Fibroblast of lung (primary cell): ENCODE data around the gene ADGRE3. TPM values are rescaled to one million over a fixed set of nuclear protein-coding genes. Genes with fewer than 3 reads are reported as not detected.

Source experiments
- DNase-seq, 2 donors: peaks; one replicate each; pipeline versions ENCODE4 v3.0.0 to v3.0.0-alpha.2; 2010; ENCODE audit warnings: low read depth in 2 of 2
- H2AFZ ChIP-seq: 2 replicates; pipeline ENCODE4 v1.5.1; 2012; ENCODE audit warnings: low read length, control low read depth, inconsistent platforms
- H3K27ac ChIP-seq: 2 replicates; pipeline ENCODE4 v1.5.1; 2011; ENCODE audit warnings: low read length, control low read depth; ENCODE audit not compliant: insufficient read depth
- H3K27me3 ChIP-seq: 2 replicates; pipeline ENCODE4 v1.5.1; 2011; ENCODE audit warnings: mild to moderate bottlenecking, low read length; ENCODE audit not compliant: control insufficient read depth, insufficient read depth
- H3K36me3 ChIP-seq: 2 replicates; pipeline ENCODE4 v1.5.1; 2011; ENCODE audit warnings: low read length; ENCODE audit not compliant: control insufficient read depth, insufficient read depth
- H3K4me1 ChIP-seq: 2 replicates; pipeline ENCODE4 v1.5.1; 2011; ENCODE audit warnings: low read length; ENCODE audit not compliant: control insufficient read depth, insufficient read depth; ENCODE audit errors: extremely low read depth
- H3K4me2 ChIP-seq: 2 replicates; pipeline ENCODE4 v1.5.1; 2011; ENCODE audit warnings: low read length, control low read depth; ENCODE audit not compliant: insufficient read depth; ENCODE audit errors: extremely low read depth
- H3K4me3 ChIP-seq, 4 experiments: fragments of 200-600 bp in 1 of 4; sonication (generic) in 1 of 4; replicated peaks in 1 of 4; 2 replicates each; pipeline ENCODE4 v1.5.1; 2011 to 2016; ENCODE audit warnings: low read length in 4 of 4, low read depth in 3 of 4, mild to moderate bottlenecking in 3 of 4, control low read depth in 2 of 4, inconsistent platforms in 1 of 4, mixed read lengths in 1 of 4; ENCODE audit not compliant: insufficient read depth in 1 of 4; ENCODE audit errors: control extremely low read depth in 1 of 4
- H3K79me2 ChIP-seq: 2 replicates; pipeline ENCODE4 v1.5.1; 2012; ENCODE audit warnings: mild to moderate bottlenecking, low read length, inconsistent platforms; ENCODE audit not compliant: control insufficient read depth, insufficient read depth
- H3K9ac ChIP-seq: 2 replicates; pipeline ENCODE4 v1.5.1; 2011; ENCODE audit warnings: mild to moderate bottlenecking, low read length, control low read depth; ENCODE audit not compliant: insufficient read depth
- H3K9me3 ChIP-seq: 2 replicates; pipeline ENCODE4 v1.5.1; 2012; ENCODE audit warnings: low read depth, low read length; ENCODE audit not compliant: control insufficient read depth, insufficient read depth
- H4K20me1 ChIP-seq: 2 replicates; pipeline ENCODE4 v1.5.1; 2011; ENCODE audit warnings: low read length; ENCODE audit not compliant: control insufficient read depth, insufficient read depth; ENCODE audit errors: extremely low read depth
- CTCF ChIP-seq, 2 donors: IDR thresholded peaks in 1 of 2; conservative IDR thresholded peaks in 1 of 2; 1 replicate in 1 of 2; 2 replicates in 1 of 2; pipeline ENCODE4 v1.5.1; 2011 to 2012; ENCODE audit warnings: low read length in 2 of 2, control low read depth in 1 of 2, inconsistent platforms in 1 of 2, low read depth in 1 of 2, mild to moderate bottlenecking in 1 of 2
- EZH2 ChIP-seq: IDR thresholded peaks from 2 replicates; pipeline ENCODE4 v1.5.1; 2012; ENCODE audit warnings: low read length, control low read depth, mild to moderate bottlenecking; ENCODE audit errors: missing control alignments
- polyA plus RNA-seq, 2 donors: library from polyadenylated mRNA; depleted of rRNA in 1 of 2; stranded (reverse) in 1 of 2; unstranded in 1 of 2; fragments of >200 nt; gene quantifications; 2 replicates each; pipeline ENCODE4 v1.2.1, GENCODE V29; 2011 to 2012; ENCODE audit warnings: missing spikeins in 1 of 2
- total RNA-seq: library from RNA; depleted of rRNA; stranded (reverse); fragments of >200 nt; gene quantifications from 2 replicates; pipeline ENCODE4 v1.2.1, GENCODE V29; 2014

Gene ADGRE3
- total and polyA plus RNA-seq, 2 donors (not counting 1 experiment from before 2014, with no cell fraction given) = not detected

- Histone ChIP-seq H3K4me2 (no peak overlapping the region), H3K4me1 (no peaks in the 10 kb centered on the region), H2AFZ (no peak overlapping the region), H3K9ac (no peak overlapping the region), H3K27ac (no peak overlapping the region), H3K79me2 (no peaks in the 10 kb centered on the region), H3K9me3 (no peaks in the 10 kb centered on the region), H4K20me1 (no peaks in the 10 kb centered on the region), H3K27me3 (no peaks in the 10 kb centered on the region), H3K4me3 (no peak overlapping the region), H3K36me3 (no peaks in the 10 kb centered on the region)
- no peak for TF ChIP-seq CTCF (conservative IDR thresholded peaks at IDR 0.05 in 1 of 2, IDR thresholded peaks at IDR 0.05 in 1 of 2; ENCODE audit: low read depth in 1 of 2, low read length in 2 of 2)
- TF ChIP-seq EZH2 = no peak
- no peak for DNase-seq
Observed at GRCh38 chr19:14619404-14619803, 55.2 kb downstream of the ADGRE3 start.

- TF ChIP-seq CTCF (conservative IDR thresholded peaks at IDR 0.05 in 1 of 2, IDR thresholded peaks at IDR 0.05 in 1 of 2; ENCODE audit: low read depth in 1 of 2, low read length in 2 of 2) = no peak
- no peak for TF ChIP-seq EZH2
- H3K4me1 ChIP-seq = no peaks in the 10 kb centered on the region
- no peak overlapping the region for H3K4me2 ChIP-seq
- no peak overlapping the region for H3K9ac ChIP-seq
- no peaks in the 10 kb centered on the region for H3K36me3 ChIP-seq
- no peak overlapping the region for H3K27ac ChIP-seq
- H4K20me1 ChIP-seq = no peaks in the 10 kb centered on the region
- no peak for DNase-seq
- H3K27me3 ChIP-seq = no peaks in the 10 kb centered on the region
- no peak overlapping the region for H3K4me3 ChIP-seq
- no peaks in the 10 kb centered on the region for H3K9me3 ChIP-seq
- no peak overlapping the region for H2AFZ ChIP-seq
- H3K79me2 ChIP-seq = no peaks in the 10 kb centered on the region
Observed at GRCh38 chr19:14616407-14616806, 58.2 kb downstream of the ADGRE3 start.

- no peaks in the 10 kb centered on the region for H4K20me1 ChIP-seq
- TF ChIP-seq EZH2 (no peak), CTCF (conservative IDR thresholded peaks at IDR 0.05 in 1 of 2, IDR thresholded peaks at IDR 0.05 in 1 of 2; ENCODE audit: low read depth in 1 of 2, low read length in 2 of 2) (no peak)
- H2AFZ ChIP-seq = no peak overlapping the region
- H3K27ac ChIP-seq = no peak overlapping the region
- H3K9ac ChIP-seq = no peak overlapping the region
- H3K4me2 ChIP-seq = no peak overlapping the region
- H3K79me2 ChIP-seq = no peaks in the 10 kb centered on the region
- no peaks in the 10 kb centered on the region for H3K4me1 ChIP-seq
- no peaks in the 10 kb centered on the region for H3K9me3 ChIP-seq
- H3K36me3 ChIP-seq = no peaks in the 10 kb centered on the region
- no peak overlapping the region for H3K4me3 ChIP-seq
- no peak for DNase-seq
- H3K27me3 ChIP-seq = no peaks in the 10 kb centered on the region
Observed at GRCh38 chr19:14615623-14616022, 59.0 kb downstream of the ADGRE3 start.
